GM20000 (cell line): ENCODE results near the gene NPAS2.
A peak's percentile ranks its signal among the peaks of the same experiment; 100 is the strongest.

Experiments used
- DNase-seq: peaks from one replicate; pipeline ENCODE4 v3.0.0; 2012; ENCODE audit warnings: low spot score
- TF ChIP-seq, protein P1 (sequence below): IDR thresholded peaks from 2 replicates; pipeline ENCODE4 v1.5.1; 2012; ENCODE audit warnings: mild to moderate bottlenecking, control low read depth; ENCODE audit errors: extremely low read depth, missing control alignments

Gene NPAS2

DNA sequence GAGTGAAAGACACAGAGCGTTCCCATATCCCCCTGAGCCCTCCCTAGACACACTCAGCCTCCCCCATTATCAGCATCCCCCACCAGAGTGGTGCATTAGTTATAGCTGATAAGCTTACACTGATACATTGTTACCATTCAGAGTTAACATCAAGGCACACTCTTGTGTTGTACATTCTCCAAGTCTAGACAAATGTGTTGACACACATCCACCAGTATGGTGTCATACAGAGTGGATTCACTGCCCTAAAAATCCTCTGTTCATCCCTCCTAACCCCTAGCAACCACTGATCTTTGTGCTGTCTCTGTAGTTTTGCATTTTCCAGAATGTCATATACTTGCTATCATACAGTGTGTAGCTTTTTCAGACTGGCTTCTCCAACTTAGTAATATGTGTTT is 104.2 kb downstream of the NPAS2 start:
- TF ChIP-seq, protein P1, sequence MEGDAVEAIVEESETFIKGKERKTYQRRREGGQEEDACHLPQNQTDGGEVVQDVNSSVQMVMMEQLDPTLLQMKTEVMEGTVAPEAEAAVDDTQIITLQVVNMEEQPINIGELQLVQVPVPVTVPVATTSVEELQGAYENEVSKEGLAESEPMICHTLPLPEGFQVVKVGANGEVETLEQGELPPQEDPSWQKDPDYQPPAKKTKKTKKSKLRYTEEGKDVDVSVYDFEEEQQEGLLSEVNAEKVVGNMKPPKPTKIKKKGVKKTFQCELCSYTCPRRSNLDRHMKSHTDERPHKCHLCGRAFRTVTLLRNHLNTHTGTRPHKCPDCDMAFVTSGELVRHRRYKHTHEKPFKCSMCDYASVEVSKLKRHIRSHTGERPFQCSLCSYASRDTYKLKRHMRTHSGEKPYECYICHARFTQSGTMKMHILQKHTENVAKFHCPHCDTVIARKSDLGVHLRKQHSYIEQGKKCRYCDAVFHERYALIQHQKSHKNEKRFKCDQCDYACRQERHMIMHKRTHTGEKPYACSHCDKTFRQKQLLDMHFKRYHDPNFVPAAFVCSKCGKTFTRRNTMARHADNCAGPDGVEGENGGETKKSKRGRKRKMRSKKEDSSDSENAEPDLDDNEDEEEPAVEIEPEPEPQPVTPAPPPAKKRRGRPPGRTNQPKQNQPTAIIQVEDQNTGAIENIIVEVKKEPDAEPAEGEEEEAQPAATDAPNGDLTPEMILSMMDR, result no peak
- no peak for DNase-seq

DNA sequence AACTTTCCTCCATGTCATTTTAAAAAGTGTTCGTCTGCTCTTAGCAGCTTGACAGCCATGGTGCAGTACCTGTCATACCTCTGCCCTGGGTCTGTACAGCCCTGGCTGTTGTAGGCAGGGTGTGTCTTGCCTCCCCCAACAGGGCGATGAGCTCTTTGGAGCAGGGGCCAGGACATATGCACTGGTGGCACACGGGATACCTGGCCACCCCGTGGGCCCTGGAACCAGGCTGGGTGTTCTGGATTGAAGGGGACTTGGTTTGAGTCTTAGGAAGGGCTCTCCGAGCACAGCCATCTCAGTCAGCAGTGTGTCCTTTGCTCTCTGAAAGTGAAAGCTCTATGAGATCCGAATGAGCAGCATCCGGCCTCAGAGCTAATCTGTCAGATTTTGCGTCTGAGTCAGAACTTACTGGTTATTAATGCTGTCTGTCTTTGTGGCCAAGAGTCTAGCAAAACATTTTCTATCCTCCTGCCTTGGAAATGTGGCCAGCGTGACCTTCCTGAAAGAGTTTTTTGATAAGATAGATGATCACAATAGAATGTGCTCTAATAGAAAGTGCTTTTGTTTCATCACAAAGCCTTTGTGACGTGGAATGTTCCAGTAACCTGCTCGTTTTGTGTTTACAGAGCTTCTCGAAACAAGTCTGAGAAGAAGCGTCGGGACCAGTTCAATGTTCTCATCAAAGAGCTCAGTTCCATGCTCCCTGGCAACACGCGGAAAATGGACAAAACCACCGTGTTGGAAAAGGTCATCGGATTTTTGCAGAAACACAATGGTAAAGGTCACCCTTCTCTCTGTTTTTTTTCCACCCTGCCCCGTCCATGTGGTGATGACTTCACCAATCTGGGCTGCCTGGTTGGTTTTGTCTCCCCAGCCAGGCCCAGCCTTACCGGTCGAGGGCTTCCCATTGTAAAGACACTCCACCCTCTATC is 104.8 kb downstream of the NPAS2 start:
- peak; percentile 52 for DNase-seq
- TF ChIP-seq, protein P1, result no peak

DNA sequence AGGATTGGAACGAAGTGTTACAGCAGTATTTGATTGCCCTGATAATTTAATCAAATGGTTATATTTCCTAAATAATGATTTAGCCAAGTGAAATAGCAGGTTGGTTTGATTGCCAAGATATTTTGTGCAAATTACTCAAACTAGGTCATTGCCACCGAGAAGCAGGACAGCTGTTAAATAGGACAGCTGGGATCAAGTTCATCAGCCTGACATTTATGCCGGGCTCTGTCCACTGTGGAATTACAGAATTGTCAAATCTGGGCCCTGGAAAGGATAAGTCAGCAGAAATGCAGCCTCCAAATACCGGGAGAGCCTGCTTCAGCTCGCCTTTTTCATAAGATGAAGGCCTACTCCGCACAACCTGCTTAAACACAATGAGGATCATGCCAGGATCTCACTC is 108.3 kb downstream of the NPAS2 start:
- TF ChIP-seq, protein P1, result no peak
- DNase-seq, result no peak

DNA sequence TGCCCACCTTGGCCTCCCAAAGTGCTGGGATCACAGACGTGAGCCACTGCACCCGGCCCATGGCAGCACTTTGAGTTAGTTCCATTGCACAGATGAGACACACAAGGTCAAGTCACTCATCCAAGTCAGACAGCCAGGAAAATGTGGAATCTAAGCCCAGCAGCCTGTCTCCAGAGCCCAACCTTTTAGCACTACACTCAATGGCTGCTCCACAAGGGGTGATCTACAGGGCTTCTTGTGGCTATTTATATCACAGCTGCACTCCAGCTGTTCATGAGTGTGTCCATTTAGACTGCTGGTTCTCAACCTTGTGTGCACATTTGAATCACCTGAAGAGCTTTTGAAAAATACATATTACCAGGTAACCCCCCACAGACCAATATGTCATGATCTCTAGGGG is 109.2 kb downstream of the NPAS2 start:
- TF ChIP-seq, protein P1, result no peak
- no peak for DNase-seq

DNA sequence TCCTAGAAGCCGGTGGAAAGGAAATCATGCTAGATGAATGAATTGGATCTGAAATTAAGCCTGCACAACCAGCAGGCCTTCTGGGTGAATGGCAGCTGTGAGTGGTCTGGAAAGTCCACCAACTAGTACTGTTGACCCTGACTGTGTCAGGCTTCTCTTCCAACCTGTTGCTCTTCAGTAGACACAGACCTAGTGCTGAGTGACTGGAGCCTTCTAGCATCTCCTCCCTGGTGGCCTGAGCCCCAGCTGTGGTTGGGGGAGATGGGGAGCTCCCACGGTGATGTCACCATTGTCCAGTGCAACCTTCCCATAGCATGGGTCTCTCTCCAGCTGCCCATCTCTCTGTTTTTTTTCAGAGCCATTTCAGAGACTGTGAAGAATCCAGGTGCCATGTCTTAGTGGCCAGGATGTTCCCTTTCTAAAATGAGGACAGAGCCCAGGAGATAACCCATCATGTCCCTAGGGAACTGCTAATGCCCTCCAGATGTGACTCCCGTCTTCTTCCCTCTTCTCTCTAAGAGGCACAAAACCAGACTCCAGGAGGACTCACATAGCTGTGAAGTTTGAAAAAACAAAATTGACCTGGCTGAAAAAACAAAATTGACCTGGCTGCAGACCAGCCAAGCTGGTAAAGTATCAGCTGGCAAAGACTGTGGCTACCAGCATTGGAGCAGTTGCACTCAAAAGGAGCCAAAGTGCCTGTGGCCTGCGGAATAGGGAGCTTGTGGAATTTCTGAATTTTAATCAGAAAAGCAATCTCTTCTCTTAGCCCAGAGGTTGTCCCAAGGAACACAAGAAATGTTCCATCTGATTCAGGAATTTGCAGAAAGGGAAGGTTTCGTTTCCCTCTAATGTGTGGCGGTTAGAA is 114.8 kb downstream of the NPAS2 start:
- TF ChIP-seq, protein P1, result no peak
- no peak for DNase-seq

DNA sequence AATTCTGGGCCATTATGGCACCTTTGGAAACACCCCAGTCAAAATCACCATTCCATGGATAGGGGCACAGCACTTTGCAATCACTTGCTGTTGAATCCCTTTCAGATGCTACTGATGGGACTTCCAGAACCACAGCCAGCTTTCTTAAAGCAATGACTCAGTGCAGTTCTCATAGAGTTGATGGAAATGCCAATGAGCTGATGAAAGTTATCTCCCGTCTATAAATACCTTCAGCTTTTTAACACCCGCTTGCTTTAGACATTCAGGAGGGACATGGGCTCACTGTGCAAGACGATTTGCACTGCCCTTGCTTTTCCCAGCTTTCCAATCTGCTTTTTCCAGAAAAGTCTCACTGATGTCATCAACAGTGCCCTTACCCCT is 115.4 kb downstream of the NPAS2 start:
- TF ChIP-seq, protein P1, result no peak
- no peak for DNase-seq
